T1000 (cell line): ENCODE data around the gene MAP2K7.
"Not testable (repeated sequence)": the region's sequence is repeated elsewhere in the genome, so short reads cannot be mapped to it uniquely, and the experiment has no call there.

Source experiments
- DNase-seq: peaks from one replicate; lab custom pipeline; 2025; ENCODE audit warnings: mixed read lengths; lab: John Stamatoyannopoulos, UW

MAP2K7 gene

DNA sequence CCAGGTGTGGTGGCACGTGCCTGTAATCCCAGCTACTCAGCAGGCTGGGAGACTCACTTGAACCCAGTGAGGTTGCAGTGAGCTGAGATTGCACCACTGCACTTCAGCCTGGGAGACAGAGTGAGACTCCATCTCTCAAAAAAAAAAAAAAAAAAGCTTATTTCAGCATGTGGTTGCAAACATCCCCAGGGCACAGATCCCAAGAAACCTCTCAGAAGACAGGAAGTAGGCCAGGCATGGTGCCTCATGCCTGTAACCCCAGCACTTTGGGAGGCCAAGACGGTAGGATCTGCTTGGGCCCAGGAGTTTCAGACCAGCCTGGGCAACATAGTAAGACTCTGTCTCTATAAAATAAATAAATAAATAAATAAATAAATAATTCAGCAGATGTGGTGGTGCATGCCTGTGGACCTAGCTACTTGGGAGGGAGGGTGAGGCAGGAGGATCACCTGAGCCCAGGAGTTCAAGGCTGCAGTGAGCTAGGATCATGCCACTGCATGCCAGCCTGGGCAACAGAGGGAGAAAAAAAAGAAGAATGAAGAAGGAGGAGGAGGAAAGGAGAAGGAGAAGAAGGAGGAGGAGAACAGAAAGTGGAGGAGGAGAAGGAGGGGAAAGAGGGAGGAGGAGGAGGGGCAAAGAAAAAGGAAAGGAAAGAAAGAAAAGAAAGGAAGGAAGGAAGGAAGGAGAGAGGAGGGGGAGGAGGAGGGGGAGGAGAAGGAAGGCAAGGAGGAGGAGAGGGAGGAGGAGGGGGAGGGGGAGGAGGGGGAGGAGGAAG lies 19.7 kb upstream of the MAP2K7 start:
- DNase-seq, result no peak

GRCh38 chr19:7885818-7886217 lies 17.9 kb upstream of the MAP2K7 start:
- DNase-seq, result no peak

DNA sequence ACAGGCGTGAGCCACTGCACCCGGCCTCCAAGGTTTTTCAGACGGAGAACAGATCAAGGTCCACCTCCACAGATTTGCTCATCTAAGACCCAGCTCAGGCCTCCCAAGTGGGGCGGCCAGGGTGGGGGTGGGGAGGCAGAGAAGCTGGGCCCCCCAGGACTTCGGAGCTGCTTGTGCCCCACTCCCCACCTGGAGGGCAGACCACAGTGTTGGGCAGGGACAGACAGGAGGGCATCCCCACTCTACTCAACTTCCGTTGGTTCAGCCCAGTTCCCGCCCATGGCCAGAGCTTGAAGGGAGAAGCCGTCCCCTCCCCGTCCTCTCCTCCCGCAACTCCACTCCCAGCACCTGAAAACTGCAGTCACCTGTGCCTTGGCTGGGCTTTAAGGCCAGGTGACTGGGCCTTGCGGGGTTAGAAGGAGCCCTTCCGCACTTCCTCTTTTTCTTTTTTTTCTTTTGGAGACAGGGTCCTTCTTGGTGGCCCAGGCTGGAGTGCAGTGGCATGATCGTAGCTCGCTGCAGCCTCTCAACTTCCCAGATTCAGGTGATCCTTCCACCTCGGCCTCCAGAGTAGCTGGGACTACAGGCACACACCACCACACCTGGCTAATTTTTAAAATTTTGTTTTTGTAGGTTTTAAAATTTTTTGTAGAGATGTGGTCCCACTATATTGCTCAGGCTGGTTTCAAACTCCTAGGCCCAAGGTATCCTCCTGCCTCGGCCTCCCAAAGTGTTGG lies 16.1 kb upstream of the MAP2K7 start:
- no peak for DNase-seq

GRCh38 chr19:7888145-7888825 lies 15.4 kb upstream of the MAP2K7 start, which contains the start of gene LRRC8E:
Gene LRRC8E, plus strand, starts transcription at chr19:7888510. Its CDS starts 7,094 bp downstream, at chr19:7895604.
- DNase-seq, result peak; percentile 60

GRCh38 chr19:7888826-7889217 lies 14.9 kb upstream of the MAP2K7 start:
- DNase-seq, result no peak

GRCh38 chr19:7893362-7894101 lies 10.1 kb upstream of the MAP2K7 start:
- not testable (repeated sequence) for DNase-seq

GRCh38 chr19:7894612-7895309 lies 8.9 kb upstream of the MAP2K7 start:
- DNase-seq, result no peak

DNA sequence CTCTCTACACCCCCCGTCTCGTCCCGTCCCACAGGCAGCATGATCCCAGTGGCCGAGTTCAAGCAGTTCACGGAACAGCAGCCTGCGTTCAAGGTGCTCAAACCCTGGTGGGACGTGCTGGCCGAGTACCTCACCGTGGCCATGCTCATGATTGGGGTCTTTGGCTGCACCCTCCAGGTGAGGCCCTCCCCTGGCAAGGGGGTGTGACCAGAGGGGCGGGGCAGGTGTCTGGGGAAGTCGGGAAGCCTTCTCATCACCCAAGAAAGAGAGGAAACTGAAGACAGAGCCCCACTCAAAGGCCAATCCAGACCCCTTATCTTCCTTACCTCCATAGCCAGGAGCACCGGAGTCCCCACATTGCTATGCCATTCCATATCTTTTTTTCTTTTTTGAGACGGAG lies 8.1 kb upstream of the MAP2K7 start:
- no peak for DNase-seq

GRCh38 chr19:7897292-7897691 lies 6.4 kb upstream of the MAP2K7 start:
- no peak for DNase-seq

DNA sequence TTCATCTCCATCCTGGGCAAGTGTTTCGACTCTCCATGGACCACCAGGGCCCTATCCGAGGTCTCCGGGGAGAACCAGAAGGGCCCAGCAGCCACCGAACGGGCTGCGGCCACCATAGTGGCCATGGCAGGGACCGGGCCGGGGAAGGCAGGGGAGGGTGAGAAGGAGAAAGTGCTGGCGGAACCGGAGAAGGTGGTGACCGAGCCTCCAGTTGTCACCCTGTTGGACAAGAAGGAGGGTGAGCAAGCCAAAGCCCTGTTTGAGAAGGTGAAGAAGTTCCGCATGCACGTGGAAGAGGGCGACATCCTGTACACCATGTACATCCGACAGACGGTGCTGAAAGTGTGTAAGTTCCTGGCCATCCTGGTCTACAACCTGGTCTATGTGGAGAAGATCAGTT lies 4.7 kb upstream of the MAP2K7 start:
- DNase-seq, result no peak

DNA sequence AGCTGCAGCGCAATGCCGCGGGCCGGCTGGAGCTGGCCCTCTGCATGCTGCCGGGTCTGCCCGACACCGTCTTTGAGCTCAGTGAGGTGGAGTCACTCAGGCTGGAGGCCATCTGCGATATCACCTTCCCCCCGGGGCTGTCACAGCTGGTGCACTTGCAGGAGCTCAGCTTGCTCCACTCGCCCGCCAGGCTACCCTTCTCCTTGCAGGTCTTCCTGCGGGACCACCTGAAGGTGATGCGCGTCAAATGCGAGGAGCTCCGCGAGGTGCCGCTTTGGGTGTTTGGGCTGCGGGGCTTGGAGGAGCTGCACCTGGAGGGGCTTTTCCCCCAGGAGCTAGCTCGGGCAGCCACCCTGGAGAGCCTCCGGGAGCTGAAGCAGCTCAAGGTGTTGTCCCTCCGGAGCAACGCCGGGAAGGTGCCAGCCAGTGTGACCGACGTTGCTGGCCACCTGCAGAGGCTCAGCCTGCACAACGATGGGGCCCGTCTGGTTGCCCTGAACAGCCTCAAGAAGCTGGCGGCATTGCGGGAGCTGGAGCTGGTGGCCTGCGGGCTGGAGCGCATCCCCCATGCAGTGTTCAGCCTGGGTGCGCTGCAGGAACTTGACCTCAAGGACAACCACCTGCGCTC lies 3.8 kb upstream of the MAP2K7 start:
- DNase-seq, result no peak

DNA sequence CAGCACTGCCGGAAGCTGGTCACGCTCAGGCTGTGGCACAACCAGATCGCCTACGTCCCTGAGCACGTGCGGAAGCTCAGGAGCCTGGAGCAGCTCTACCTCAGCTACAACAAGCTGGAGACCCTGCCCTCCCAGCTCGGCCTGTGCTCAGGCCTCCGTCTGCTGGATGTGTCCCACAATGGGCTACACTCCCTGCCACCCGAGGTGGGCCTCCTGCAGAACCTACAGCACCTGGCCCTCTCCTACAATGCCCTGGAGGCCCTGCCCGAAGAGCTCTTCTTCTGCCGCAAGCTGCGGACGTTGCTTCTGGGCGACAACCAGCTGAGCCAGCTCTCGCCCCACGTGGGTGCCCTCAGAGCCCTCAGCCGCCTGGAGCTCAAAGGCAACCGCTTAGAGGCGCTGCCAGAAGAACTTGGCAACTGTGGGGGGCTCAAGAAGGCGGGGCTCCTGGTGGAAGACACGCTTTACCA lies 3.2 kb upstream of the MAP2K7 start:
- DNase-seq, result no peak

DNA sequence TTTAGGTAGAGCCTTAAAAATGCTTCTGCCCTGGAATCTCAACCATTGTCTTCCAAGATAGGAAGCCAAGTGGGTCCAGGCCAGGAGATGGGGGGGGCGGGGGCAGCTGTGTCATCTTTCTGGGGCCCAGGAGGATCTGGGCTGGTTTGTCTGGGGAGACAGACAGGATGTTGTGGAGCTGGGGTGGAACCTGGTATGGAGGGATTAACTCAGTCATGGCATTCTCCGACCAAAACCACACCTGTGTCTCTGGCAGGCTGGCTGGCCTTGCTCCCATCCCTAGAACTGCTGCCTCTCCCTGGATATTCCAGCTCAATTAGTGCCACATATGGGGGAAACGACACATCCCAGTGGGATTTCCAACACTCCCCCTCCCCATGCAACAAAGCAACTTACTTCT lies 2.7 kb upstream of the MAP2K7 start:
- no peak for DNase-seq

- no peak for DNase-seq
Measured at GRCh38 chr19:7901337-7901736, 2.3 kb upstream of the MAP2K7 start.

DNA sequence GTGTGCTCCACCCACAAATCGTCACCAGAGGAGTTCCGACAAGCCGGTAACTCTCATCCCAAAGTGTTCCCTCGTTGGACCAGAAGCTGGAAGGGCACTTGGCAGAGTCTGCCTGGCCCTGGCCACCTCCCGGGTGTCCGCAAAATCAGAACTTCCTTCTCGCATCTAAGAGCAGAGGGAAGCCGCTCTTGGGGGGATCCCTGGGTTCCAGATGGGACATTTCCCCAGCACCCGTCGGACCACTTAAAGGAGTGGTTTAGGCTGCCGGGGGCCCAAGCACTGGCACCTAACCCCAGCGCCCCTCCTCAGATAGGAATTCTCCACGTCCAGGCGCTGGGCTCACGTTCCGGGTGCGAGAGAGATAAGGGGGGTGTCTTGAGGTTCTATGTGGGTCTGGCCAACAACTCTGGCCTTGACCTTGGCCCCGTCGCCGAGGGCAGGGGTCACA lies 857 bp upstream of the MAP2K7 start:
- DNase-seq, result no peak

GRCh38 chr19:7904074-7905020 lies 670 bp downstream of the MAP2K7 start:
- no peak for DNase-seq

GRCh38 chr19:7905268-7905667 lies 1.6 kb downstream of the MAP2K7 start:
- no peak for DNase-seq

- no peak for DNase-seq
Measured at GRCh38 chr19:7905859-7906258, 2.2 kb downstream of the MAP2K7 start.

- DNase-seq, result no peak
Measured at GRCh38 chr19:7907122-7907521, 3.4 kb downstream of the MAP2K7 start.

DNA sequence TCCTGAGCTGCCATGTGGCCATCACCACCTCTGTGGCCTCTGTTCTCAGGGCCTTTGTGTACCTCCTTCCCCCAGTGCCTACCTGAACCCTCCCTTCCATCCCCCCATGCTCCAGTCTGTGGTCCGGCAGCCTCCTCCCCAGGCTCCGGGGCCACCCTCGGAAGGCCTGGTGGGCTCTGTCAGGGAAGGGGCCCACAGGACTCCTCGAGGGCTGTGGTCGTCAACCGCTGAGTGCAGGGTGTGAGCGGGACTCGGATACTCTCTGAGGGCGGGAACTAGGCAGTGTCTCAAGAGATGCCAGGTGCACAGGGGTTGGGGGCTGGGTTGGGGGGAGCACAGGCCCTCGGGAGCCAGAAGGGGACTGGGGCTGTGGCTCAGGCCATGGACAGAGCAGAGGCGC lies 3.9 kb downstream of the MAP2K7 start:
- DNase-seq, result no peak
